Measurements from ENCODE around the gene C17orf100.
A peak's percentile ranks its signal among the peaks of the same experiment; 100 is the strongest.

Gene C17orf100

GRCh38 chr17:6651354-6651918, at the start of gene C17orf100, which contains the start of gene MED31:
TSS of gene C17orf100 (plus strand) at chr17:6651762. CDS start at chr17:6651914, 152 bp downstream.
TSS of gene MED31 (minus strand) at chr17:6651605. CDS start at chr17:6651528, 77 bp downstream.
- H3K4me3 ChIP-seq (ENCODE audit: low read depth, low read length) = peak within 1 kb of the TSS; percentile 99
- DNase-seq (ENCODE audit: low read depth) = peak; percentile 61

GRCh38 chr17:6602141-6602540, 49.4 kb upstream of the C17orf100 start:
- DNase-seq (ENCODE audit: low read depth) = no peak
- no peak overlapping the region for H3K4me3 ChIP-seq (ENCODE audit: low read depth, low read length)

GRCh38 chr17:6603744-6604325, 47.7 kb upstream of the C17orf100 start:
- H3K4me3 ChIP-seq (ENCODE audit: low read depth, low read length) = no peak overlapping the region
- DNase-seq (ENCODE audit: low read depth) = no peak

GRCh38 chr17:6605142-6605541, 46.4 kb upstream of the C17orf100 start:
- H3K4me3 ChIP-seq (ENCODE audit: low read depth, low read length) = no peak overlapping the region
- DNase-seq (ENCODE audit: low read depth) = no peak

- DNase-seq (ENCODE audit: low read depth) = no peak
Measured at GRCh38 chr17:6608321-6608720, 43.2 kb upstream of the C17orf100 start.

GRCh38 chr17:6610011-6610410, 41.6 kb upstream of the C17orf100 start:
- no peak overlapping the region for H3K4me3 ChIP-seq (ENCODE audit: low read depth, low read length)

More at GRCh38 chr17:6608321-6608720, 43.2 kb upstream of the C17orf100 start:
- H3K4me3 ChIP-seq (ENCODE audit: low read depth, low read length) = no peak overlapping the region

GRCh38 chr17:6611231-6611630, 40.3 kb upstream of the C17orf100 start:
- no peak for DNase-seq (ENCODE audit: low read depth)
- no peak overlapping the region for H3K4me3 ChIP-seq (ENCODE audit: low read depth, low read length)

More at GRCh38 chr17:6610011-6610410, 41.6 kb upstream of the C17orf100 start:
- DNase-seq (ENCODE audit: low read depth) = no peak

GRCh38 chr17:6623941-6624340, 27.6 kb upstream of the C17orf100 start:
- no peak for DNase-seq (ENCODE audit: low read depth)
- H3K4me3 ChIP-seq (ENCODE audit: low read depth, low read length) = no peak overlapping the region

- no peak overlapping the region for H3K4me3 ChIP-seq (ENCODE audit: low read depth, low read length)
- DNase-seq (ENCODE audit: low read depth) = no peak
Measured at GRCh38 chr17:6626616-6627015, 24.9 kb upstream of the C17orf100 start.

- H3K4me3 ChIP-seq (ENCODE audit: low read depth, low read length) = no peak overlapping the region
Measured at GRCh38 chr17:6627019-6627418, 24.5 kb upstream of the C17orf100 start.

GRCh38 chr17:6630390-6630789, 21.2 kb upstream of the C17orf100 start:
- no peak overlapping the region for H3K4me3 ChIP-seq (ENCODE audit: low read depth, low read length)
- DNase-seq (ENCODE audit: low read depth) = no peak

More at GRCh38 chr17:6627019-6627418, 24.5 kb upstream of the C17orf100 start:
- no peak for DNase-seq (ENCODE audit: low read depth)

- DNase-seq (ENCODE audit: low read depth) = no peak
- no peak overlapping the region for H3K4me3 ChIP-seq (ENCODE audit: low read depth, low read length)
Measured at GRCh38 chr17:6632530-6632929, 19.0 kb upstream of the C17orf100 start.

GRCh38 chr17:6633263-6633662, 18.3 kb upstream of the C17orf100 start:
- no peak for DNase-seq (ENCODE audit: low read depth)
- H3K4me3 ChIP-seq (ENCODE audit: low read depth, low read length) = no peak overlapping the region

GRCh38 chr17:6636105-6636504, 15.5 kb upstream of the C17orf100 start:
- no peak overlapping the region for H3K4me3 ChIP-seq (ENCODE audit: low read depth, low read length)
- DNase-seq (ENCODE audit: low read depth) = no peak

- DNase-seq (ENCODE audit: low read depth) = no peak
- H3K4me3 ChIP-seq (ENCODE audit: low read depth, low read length) = no peak overlapping the region
Measured at GRCh38 chr17:6636616-6637457, 14.7 kb upstream of the C17orf100 start.

- DNase-seq (ENCODE audit: low read depth) = no peak
- H3K4me3 ChIP-seq (ENCODE audit: low read depth, low read length) = no peak overlapping the region
Measured at GRCh38 chr17:6637458-6637840, 14.1 kb upstream of the C17orf100 start.

- no peak for DNase-seq (ENCODE audit: low read depth)
- peak overlapping the region; percentile 96 for H3K4me3 ChIP-seq (ENCODE audit: low read depth, low read length)
Measured at GRCh38 chr17:6638046-6638908, 13.3 kb upstream of the C17orf100 start.

GRCh38 chr17:6639014-6639585, 12.5 kb upstream of the C17orf100 start:
- DNase-seq (ENCODE audit: low read depth) = no peak
- H3K4me3 ChIP-seq (ENCODE audit: low read depth, low read length) = peak overlapping the region; percentile 96
